OCI-LY7 (cell line): ENCODE results near the gene PLEKHA6. TPM values are rescaled to one million over a fixed set of nuclear protein-coding genes. Genes with fewer than 3 reads are reported as not detected.

Experiments
- BruUV-seq: library from RNA; stranded (reverse); fragments of 400-500 nt; replicated peaks from 2 replicates; lab custom pipeline; 2021; lab: Mats Ljungman, UMichigan
- CTCF ChIA-PET: fragments of 300-600 bp; sonication (Branson Sonifier 250); formaldehyde crosslinking; loops from one replicate; lab custom pipeline; 2022; ENCODE audit warnings: antibody characterized with exemption; ENCODE audit not compliant: unreplicated experiment; lab: Charles Lee
- POLR2A ChIA-PET: fragments of 300-600 bp; sonication (Branson Sonifier 250); formaldehyde crosslinking; loops from one replicate; lab custom pipeline; 2022; ENCODE audit warnings: antibody characterized with exemption; lab: Charles Lee
- DNase-seq: peaks from one replicate; pipeline ENCODE4 v3.0.0-alpha.2; 2015; ENCODE audit warnings: low spot score
- H2AFZ ChIP-seq: fragments of 200-600 bp; sonication (generic), shearing (Covaris generic); 2 replicates; pipeline ENCODE4 v1.6.1; 2014; ENCODE audit warnings: mild to moderate bottlenecking, antibody characterized with exemption, low read length, moderate library complexity
- H3K27ac ChIP-seq: fragments of 200-600 bp; sonication (generic); 2 replicates; pipeline ENCODE4 v1.5.1; 2014; ENCODE audit warnings: mixed run types, low read depth, mild to moderate bottlenecking, moderate library complexity, low read length, inconsistent platforms; ENCODE audit not compliant: poor library complexity, severe bottlenecking
- H3K36me3 ChIP-seq: fragments of 200-600 bp; sonication (generic); 2 replicates; pipeline ENCODE4 v1.6.1; 2014; ENCODE audit warnings: mild to moderate bottlenecking, antibody characterized with exemption, low read length, moderate library complexity, mixed read lengths; ENCODE audit not compliant: insufficient read depth
- H3K4me1 ChIP-seq: fragments of 200-600 bp; sonication (generic); 2 replicates; pipeline ENCODE4 v1.5.1; 2014; ENCODE audit warnings: mild to moderate bottlenecking, low read length; ENCODE audit not compliant: insufficient read depth, poor library complexity, severe bottlenecking
- H3K4me2 ChIP-seq: fragments of 200-600 bp; sonication (generic); 2 replicates; pipeline ENCODE4 v1.6.1; 2014; ENCODE audit warnings: mild to moderate bottlenecking, low read length
- H3K4me3 ChIP-seq: fragments of 200-600 bp; sonication (generic); 2 replicates; pipeline ENCODE4 v1.5.1; 2014; ENCODE audit warnings: mild to moderate bottlenecking, low read depth, low read length; ENCODE audit not compliant: poor library complexity, severe bottlenecking
- H3K79me2 ChIP-seq: fragments of 200-600 bp; sonication (generic); 2 replicates; pipeline ENCODE4 v1.6.1; 2016; ENCODE audit warnings: low read depth, mild to moderate bottlenecking, low read length, moderate library complexity, mixed read lengths; ENCODE audit not compliant: insufficient read depth
- H3K9me2 ChIP-seq: fragments of 200-600 bp; sonication (generic); 2 replicates; pipeline ENCODE4 v1.6.1; 2016; ENCODE audit warnings: mild to moderate bottlenecking, low read length, mixed read lengths; ENCODE audit not compliant: insufficient read depth
- H3K9me3 ChIP-seq: fragments of 200-600 bp; sonication (generic); 2 replicates; pipeline ENCODE4 v1.6.1; 2014; ENCODE audit warnings: mild to moderate bottlenecking, mixed run types, low read length, mixed read lengths
- H4K20me1 ChIP-seq: fragments of 200-600 bp; sonication (generic); 2 replicates; pipeline ENCODE4 v1.6.1; 2014; ENCODE audit warnings: mild to moderate bottlenecking, antibody characterized with exemption, low read length, moderate library complexity, mixed read lengths; ENCODE audit not compliant: insufficient read depth
- CTCF ChIP-seq: fragments of 200-600 bp; sonication (generic); conservative IDR thresholded peaks from 2 replicates; pipeline ENCODE4 v1.5.1; 2014; ENCODE audit warnings: mild to moderate bottlenecking, antibody characterized with exemption, low read length, moderate library complexity, mixed read lengths
- EZH2phosphoT487 ChIP-seq: fragments of 200-600 bp; sonication (generic); IDR thresholded peaks from 2 replicates; pipeline ENCODE4 v1.6.1; 2018; ENCODE audit warnings: low read depth, borderline replicate concordance, mild to moderate bottlenecking, mixed run types, antibody characterized with exemption, low read length, moderate library complexity, mixed read lengths
- intact Hi-C: fragments of 100-400 bp; cut with micrococcal nuclease; formaldehyde crosslinking; loops from one replicate; pipeline ENCODE4 v1.10.0; 2022; ENCODE audit not compliant: unreplicated experiment
- total RNA-seq, 2 experiments: library from RNA; depleted of rRNA in 1 of 2; stranded (reverse); fragments of >200 nt in 1 of 2; shearing (Covaris generic) in 1 of 2; gene quantifications; 2 replicates each; pipeline ENCODE4 v1.2.3, GENCODE V29; 2014 to 2022

Gene PLEKHA6
- total RNA-seq, 2 experiments from 2014 or later = not detected

GRCh38 chr1:204293605-204294337 is 66.0 kb downstream of the PLEKHA6 start:
- no TSS peak for BruUV-seq
- intact Hi-C loops = no loop called here
- no peaks in the 10 kb centered on the region for H3K4me1 ChIP-seq
- ChIA-PET POLR2A (no interaction called here), CTCF (no interaction called here)
- no peaks in the 10 kb centered on the region for H3K36me3 ChIP-seq
- H3K4me2 ChIP-seq = no peak overlapping the region
- H3K79me2 ChIP-seq = no peaks in the 10 kb centered on the region
- DNase-seq = no peak
- no peaks in the 10 kb centered on the region for H3K9me3 ChIP-seq
- no peaks in the 10 kb centered on the region for H3K9me2 ChIP-seq
- no peak overlapping the region for H3K27ac ChIP-seq
- no peaks in the 10 kb centered on the region for H4K20me1 ChIP-seq
- H3K4me3 ChIP-seq = no peak overlapping the region
- H2AFZ ChIP-seq = no peak overlapping the region
- TF ChIP-seq EZH2phosphoT487 (no peak), CTCF (no peak)

- intact Hi-C loops = no loop called here
- CTCF ChIA-PET = no interaction called here
- no peak overlapping the region for H2AFZ ChIP-seq
- POLR2A ChIA-PET = no interaction called here
- TF ChIP-seq EZH2phosphoT487 = no peak
- TF ChIP-seq CTCF = no peak
- H3K36me3 ChIP-seq = no peaks in the 10 kb centered on the region
- no peak overlapping the region for H3K27ac ChIP-seq
- H3K9me2 ChIP-seq = no peaks in the 10 kb centered on the region
- no peaks in the 10 kb centered on the region for H3K79me2 ChIP-seq
- H3K4me3 ChIP-seq = no peak overlapping the region
- H3K4me1 ChIP-seq = no peaks in the 10 kb centered on the region
- no peak overlapping the region for H3K4me2 ChIP-seq
- no TSS peak for BruUV-seq
- H3K9me3 ChIP-seq = no peaks in the 10 kb centered on the region
- DNase-seq = no peak
- no peaks in the 10 kb centered on the region for H4K20me1 ChIP-seq
Measured at GRCh38 chr1:204292740-204293139, 67.0 kb downstream of the PLEKHA6 start.

- POLR2A ChIA-PET = no interaction called here
- intact Hi-C loops = no loop called here
- no peak overlapping the region for H3K27ac ChIP-seq
- no peaks in the 10 kb centered on the region for H3K79me2 ChIP-seq
- H4K20me1 ChIP-seq = no peaks in the 10 kb centered on the region
- no peaks in the 10 kb centered on the region for H3K9me3 ChIP-seq
- no peaks in the 10 kb centered on the region for H3K36me3 ChIP-seq
- no peak for DNase-seq
- H3K9me2 ChIP-seq = no peaks in the 10 kb centered on the region
- peaks cover 9% of the 10 kb centered on the region for H3K4me1 ChIP-seq
- no TSS peak for BruUV-seq
- CTCF ChIA-PET = no interaction called here
- no peak overlapping the region for H3K4me3 ChIP-seq
- TF ChIP-seq CTCF (no peak), EZH2phosphoT487 (no peak)
- no peak overlapping the region for H2AFZ ChIP-seq
- no peak overlapping the region for H3K4me2 ChIP-seq
Measured at GRCh38 chr1:204289280-204289679, 70.4 kb downstream of the PLEKHA6 start.
